ENCODE measurements around the gene AP1S1. TPM values are rescaled to one million over a fixed set of nuclear protein-coding genes. Genes with fewer than 3 reads are reported as not detected.

AP1S1 gene
- total and polyA plus RNA-seq, 2 experiments from 2014 or later = 31.1 to 85.8 TPM

GRCh38 chr7:101168412-101169049, 14.3 kb downstream of the AP1S1 start:
- Histone ChIP-seq H3K4me1 (ENCODE audit: insufficient read depth) (peaks cover 28% of the 10 kb centered on the region), H3K4me2 (no peak overlapping the region), H4K20me1 (ENCODE audit: insufficient read depth, poor library complexity, severe bottlenecking) (peaks cover 9% of the 10 kb centered on the region), H3K27ac (no peak overlapping the region), H3K36me3 (replicated peaks; ENCODE audit: insufficient read depth, low read depth) (no peaks in the 10 kb centered on the region), H3K27me3 (peaks cover 96% of the 10 kb centered on the region), H3K9me2 (replicated peaks; ENCODE audit: insufficient read depth) (no peaks in the 10 kb centered on the region), H2AFZ (no peak overlapping the region), H3K79me2 (no peaks in the 10 kb centered on the region), H3K4me3 (no peak overlapping the region), H3K9me3 (ENCODE audit: low read depth) (no peaks in the 10 kb centered on the region)
- WGBS (ENCODE audit: low lambda C conversion rate, missing lambda C conversion rate) = 10% methylated on average over 6 of the region's 6 CpGs
- DNase-seq (ENCODE audit: low spot score) = no peak
- no peak for TF ChIP-seq CTCF (IDR thresholded peaks at IDR 0.05; ENCODE audit: poor library complexity)
- TF ChIP-seq EZH2phosphoT487 (IDR thresholded peaks at IDR 0.05; ENCODE audit: low read depth, severe bottlenecking, unreplicated experiment) = no peak
- TF ChIP-seq EZH2 (IDR thresholded peaks at IDR 0.05; ENCODE audit: borderline replicate concordance) = no peak

- no peak overlapping the region for H3K27ac ChIP-seq
- peaks cover 96% of the 10 kb centered on the region for H3K27me3 ChIP-seq
- H3K9me3 ChIP-seq (ENCODE audit: low read depth) = no peaks in the 10 kb centered on the region
- no peaks in the 10 kb centered on the region for H3K9me2 ChIP-seq (replicated peaks; ENCODE audit: insufficient read depth)
- H3K4me2 ChIP-seq = peak overlapping the region; percentile 72
- H3K4me1 ChIP-seq (ENCODE audit: insufficient read depth) = peaks cover 24% of the 10 kb centered on the region
- TF ChIP-seq EZH2 (IDR thresholded peaks at IDR 0.05; ENCODE audit: borderline replicate concordance) = peak; percentile 16
- no peak for TF ChIP-seq CTCF (IDR thresholded peaks at IDR 0.05; ENCODE audit: poor library complexity)
- H3K79me2 ChIP-seq = no peaks in the 10 kb centered on the region
- H3K36me3 ChIP-seq (replicated peaks; ENCODE audit: insufficient read depth, low read depth) = no peaks in the 10 kb centered on the region
- H3K4me3 ChIP-seq = no peak overlapping the region
- no peak overlapping the region for H2AFZ ChIP-seq
- DNase-seq (ENCODE audit: low spot score) = no peak
- 2% methylated on average over 14 of the region's 18 CpGs for WGBS (ENCODE audit: low lambda C conversion rate, missing lambda C conversion rate)
- H4K20me1 ChIP-seq (ENCODE audit: insufficient read depth, poor library complexity, severe bottlenecking) = peaks cover 6% of the 10 kb centered on the region
These were observed 15.0 kb downstream of the AP1S1 start for GRCh38 chr7:101169110-101169837.

GRCh38 chr7:101169838-101170551, 15.7 kb downstream of the AP1S1 start:
- H3K27me3 ChIP-seq = peaks cover 95% of the 10 kb centered on the region
- WGBS (ENCODE audit: low lambda C conversion rate, missing lambda C conversion rate) = 2% methylated on average over 26 of the region's 33 CpGs
- no peak overlapping the region for H3K27ac ChIP-seq
- TF ChIP-seq EZH2phosphoT487 (IDR thresholded peaks at IDR 0.05; ENCODE audit: low read depth, severe bottlenecking, unreplicated experiment) (no peak), EZH2 (IDR thresholded peaks at IDR 0.05; ENCODE audit: borderline replicate concordance) (no peak), CTCF (IDR thresholded peaks at IDR 0.05; ENCODE audit: poor library complexity) (peak; percentile 80)
- peaks cover 20% of the 10 kb centered on the region for H3K4me1 ChIP-seq (ENCODE audit: insufficient read depth)
- no peaks in the 10 kb centered on the region for H3K36me3 ChIP-seq (replicated peaks; ENCODE audit: insufficient read depth, low read depth)
- H3K4me2 ChIP-seq = peak overlapping the region; percentile 72
- no peaks in the 10 kb centered on the region for H3K9me3 ChIP-seq (ENCODE audit: low read depth)
- no peaks in the 10 kb centered on the region for H3K79me2 ChIP-seq
- H3K4me3 ChIP-seq = no peak overlapping the region
- peaks cover under 1% of the 10 kb centered on the region for H4K20me1 ChIP-seq (ENCODE audit: insufficient read depth, poor library complexity, severe bottlenecking)
- DNase-seq (ENCODE audit: low spot score) = peak; percentile 80
- H3K9me2 ChIP-seq (replicated peaks; ENCODE audit: insufficient read depth) = no peaks in the 10 kb centered on the region
- no peak overlapping the region for H2AFZ ChIP-seq
